GM18505 (cell line): ENCODE results near the gene DAPK2.
A peak's percentile ranks its signal among the peaks of the same experiment; 100 is the strongest.
"Not testable (repeated sequence)": the region's sequence is repeated elsewhere in the genome, so short reads cannot be mapped to it uniquely, and the experiment has no call there.

Experiments used
- ATAC-seq: cut with Tn5 transposase; IDR thresholded peaks from one replicate; pipeline ENCODE4 v1.9.1; 2021; ENCODE audit not compliant: unreplicated experiment
- POLR2A ChIP-seq: IDR thresholded peaks from 4 replicates; pipeline ENCODE4 v1.6.1; 2011; ENCODE audit warnings: borderline replicate concordance; ENCODE audit not compliant: insufficient read depth, insufficient read length; ENCODE audit errors: extremely low read depth

The DAPK2 gene

GRCh38 chr15:63902671-63903035 is 143.6 kb downstream of the DAPK2 start:
- no peak for ATAC-seq
- no peak for TF ChIP-seq POLR2A

DNA sequence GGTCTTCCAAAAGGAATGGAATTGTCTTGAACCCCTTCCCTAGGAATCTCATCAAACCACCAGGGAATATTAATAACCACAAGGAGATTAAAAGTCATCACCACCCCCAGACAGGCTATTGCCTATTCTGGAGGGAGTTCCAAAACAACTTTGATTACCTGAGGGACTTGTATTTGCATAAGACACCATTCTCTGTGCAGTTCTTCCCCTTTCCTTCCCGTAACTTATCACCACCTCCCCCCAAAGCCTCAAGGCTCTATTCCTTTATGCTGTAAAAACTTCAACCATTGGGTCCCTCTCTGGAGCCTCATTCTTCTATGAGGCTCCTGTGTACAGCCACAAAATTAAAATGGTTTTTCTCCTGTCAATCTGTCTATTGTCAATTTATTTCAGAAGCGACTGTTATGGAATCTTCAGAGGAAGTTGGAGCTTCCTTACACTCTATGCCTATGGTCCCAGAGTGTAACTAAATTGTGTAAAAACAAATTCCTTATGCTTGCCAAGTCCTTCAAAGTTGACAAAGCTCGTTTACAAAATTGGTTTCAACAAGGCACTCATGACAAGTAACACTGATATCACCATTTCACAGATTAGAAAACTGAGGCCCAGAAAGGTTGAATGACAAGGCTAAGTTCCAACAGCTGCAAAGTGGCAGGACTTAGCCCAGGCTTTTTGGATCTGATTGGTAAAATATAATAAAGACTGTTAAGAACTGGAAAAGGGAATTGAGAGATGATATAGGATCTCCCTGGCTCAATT is 144.2 kb downstream of the DAPK2 start:
- no peak for ATAC-seq
- no peak for TF ChIP-seq POLR2A

- ATAC-seq: no peak
- no peak for TF ChIP-seq POLR2A
Measured at GRCh38 chr15:63900306-63900705, 146.0 kb downstream of the DAPK2 start.

- not testable (repeated sequence) for ATAC-seq
Measured at GRCh38 chr15:63899606-63900005, 146.7 kb downstream of the DAPK2 start.

- ATAC-seq: no peak
- TF ChIP-seq POLR2A: no peak
Measured at GRCh38 chr15:63899193-63899592, 147.1 kb downstream of the DAPK2 start.

GRCh38 chr15:63896336-63897115 is 149.8 kb downstream of the DAPK2 start:
- peak; percentile 45 for ATAC-seq
- peak; percentile 38 for TF ChIP-seq POLR2A

GRCh38 chr15:63895787-63896218 is 150.5 kb downstream of the DAPK2 start:
- ATAC-seq: no peak
- no peak for TF ChIP-seq POLR2A

- no peak for ATAC-seq
- TF ChIP-seq POLR2A: no peak
Measured at GRCh38 chr15:63895194-63895593, 151.1 kb downstream of the DAPK2 start.

- TF ChIP-seq POLR2A: no peak
- ATAC-seq: no peak
Measured at GRCh38 chr15:63894662-63894949, 151.7 kb downstream of the DAPK2 start.

DNA sequence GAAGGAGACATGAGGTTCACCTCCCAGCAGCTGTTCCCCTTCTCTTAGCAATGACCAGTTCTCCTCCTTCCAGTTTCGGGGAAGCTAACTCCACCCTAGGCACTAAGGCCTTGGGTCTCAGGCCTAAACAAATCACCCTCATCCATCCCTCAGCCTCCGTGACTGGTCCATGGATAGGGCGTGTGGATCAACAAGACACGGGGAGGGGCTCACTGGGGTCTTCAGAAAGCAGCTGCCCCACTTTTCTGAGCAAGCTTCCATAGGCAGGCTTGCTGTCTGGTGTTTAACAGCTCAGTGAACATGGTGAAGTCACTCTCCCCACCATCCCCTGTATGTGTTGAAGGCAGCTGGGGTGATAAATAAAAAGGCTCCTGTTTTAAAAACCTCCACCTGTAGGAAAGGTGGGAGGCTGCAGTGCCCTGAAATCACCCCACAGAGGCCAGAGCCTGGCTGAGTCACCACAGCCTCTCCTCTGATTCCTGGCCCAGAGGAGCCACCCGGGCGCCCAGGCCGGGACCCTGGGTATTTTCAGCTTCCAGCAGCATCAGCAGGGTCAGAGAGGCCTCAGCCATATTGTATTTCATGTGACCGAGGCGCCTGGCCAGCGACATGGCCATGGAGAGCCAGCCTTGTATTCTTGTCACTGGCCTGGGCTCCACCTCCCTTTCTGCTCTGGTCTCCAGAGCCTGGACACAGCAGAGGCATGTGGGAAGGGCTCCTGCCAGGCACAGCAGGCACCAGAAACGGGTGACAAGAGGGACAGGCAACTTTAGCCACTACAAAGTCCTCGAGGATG is 152.2 kb downstream of the DAPK2 start:
- no peak for TF ChIP-seq POLR2A
- no peak for ATAC-seq

GRCh38 chr15:63892794-63893441 is 153.4 kb downstream of the DAPK2 start:
- TF ChIP-seq POLR2A: peak; percentile 51
- ATAC-seq: peak; percentile 44

DNA sequence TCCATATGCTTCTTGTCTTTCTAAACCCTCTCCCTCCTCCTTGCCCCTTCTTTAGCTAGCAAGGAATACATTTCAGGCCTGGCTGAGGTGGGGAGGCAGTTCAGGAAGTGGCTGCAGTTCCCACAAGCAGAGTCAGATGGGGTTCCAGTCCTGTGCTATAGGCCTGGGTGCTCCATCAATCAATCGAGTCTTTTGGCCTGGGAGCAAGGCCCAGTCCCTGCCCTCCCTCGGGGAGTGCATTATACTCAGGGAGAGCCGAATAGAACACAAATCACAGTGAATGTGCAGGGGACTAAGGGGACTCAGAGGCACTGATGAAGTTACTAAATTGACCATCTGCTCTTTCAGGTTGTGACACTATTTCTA is 154.5 kb downstream of the DAPK2 start:
- no peak for TF ChIP-seq POLR2A
- no peak for ATAC-seq

- no peak for ATAC-seq
- TF ChIP-seq POLR2A: no peak
Measured at GRCh38 chr15:63891079-63891767, 155.1 kb downstream of the DAPK2 start.
